ENCODE results near the gene CSTPP1.

Gene CSTPP1

DNA sequence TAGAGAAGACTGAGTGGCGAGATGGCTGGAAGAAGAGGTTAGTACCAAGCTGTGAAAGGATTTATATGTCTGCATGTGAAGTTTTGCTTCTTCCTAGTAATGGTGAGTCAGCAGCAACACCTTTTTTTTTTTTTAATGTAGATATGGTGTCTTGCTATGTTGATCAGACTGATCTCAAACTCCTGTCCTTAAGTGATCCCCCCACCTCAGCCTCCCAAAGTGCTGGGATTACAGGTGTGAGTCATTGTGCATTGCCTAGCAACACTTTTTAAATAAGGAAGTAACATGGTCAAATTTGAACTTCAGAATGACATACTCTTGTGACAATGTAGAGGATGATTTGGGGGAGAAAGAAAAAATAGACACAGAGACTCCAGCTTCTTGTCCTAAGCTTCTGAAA, 6.5 kb upstream of the CSTPP1 start:
- H3K27ac ChIP-seq = peak overlapping the region; percentile 32
- H3K27me3 ChIP-seq (replicated peaks) = no peaks in the 10 kb centered on the region
- no peak overlapping the region for H3K4me3 ChIP-seq (ENCODE audit: low read depth, low read length)
- TF ChIP-seq CTCF (IDR thresholded peaks at IDR 0.05; ENCODE audit: low read depth, low read length, missing control alignments) = no peak
- DNase-seq = peak; percentile 71
- in situ Hi-C loops (cut with HindIII; ENCODE audit: low pct_ligation_motif_present, low sequenced_read_pairs) = no loop called here
- H3K36me3 ChIP-seq (replicated peaks) = no peaks in the 10 kb centered on the region

GRCh38 chr11:46942172-46942571, 5.6 kb downstream of the CSTPP1 start:
- no peak for TF ChIP-seq CTCF (IDR thresholded peaks at IDR 0.05; ENCODE audit: low read depth, low read length, missing control alignments)
- no peak for DNase-seq
- in situ Hi-C loops (cut with HindIII; ENCODE audit: low pct_ligation_motif_present, low sequenced_read_pairs) = no loop called here
- no peak overlapping the region for H3K27ac ChIP-seq
- H3K4me3 ChIP-seq (ENCODE audit: low read depth, low read length) = no peak overlapping the region
- no peaks in the 10 kb centered on the region for H3K36me3 ChIP-seq (replicated peaks)
- H3K27me3 ChIP-seq (replicated peaks) = no peaks in the 10 kb centered on the region

DNA sequence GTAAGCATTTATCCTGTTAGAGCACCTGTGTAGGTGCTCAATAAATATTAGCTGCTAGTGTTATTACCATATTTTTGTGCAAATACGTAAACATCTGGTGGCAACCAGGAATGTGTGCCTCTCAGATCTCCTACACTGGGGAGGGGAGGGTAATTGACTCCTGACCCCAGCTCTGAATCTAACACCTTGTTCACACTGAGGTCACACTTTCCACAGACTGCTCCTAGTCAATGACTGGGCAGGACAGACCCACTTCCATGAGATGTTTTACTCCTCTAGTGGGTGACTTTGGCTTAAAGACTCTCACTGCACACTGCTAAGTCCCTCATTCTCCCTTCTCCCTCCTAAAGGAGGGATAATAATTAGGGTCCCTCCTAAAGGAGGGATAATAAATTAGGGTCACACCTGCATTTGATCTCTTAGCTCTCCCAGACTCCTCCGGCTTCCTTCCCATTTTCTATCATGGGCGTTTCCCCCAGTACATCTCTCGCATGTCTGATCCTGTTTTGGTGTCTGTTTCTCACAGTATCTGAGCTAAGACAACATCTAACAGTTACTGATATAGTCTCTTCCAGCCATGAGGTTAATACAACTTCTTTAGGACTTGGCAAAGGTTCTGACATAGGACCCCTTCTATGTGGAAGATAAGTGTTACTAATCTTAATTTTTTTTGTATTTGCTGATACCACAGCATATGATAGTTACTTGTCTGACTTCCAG, 8.0 kb downstream of the CSTPP1 start:
- no peak for TF ChIP-seq CTCF (IDR thresholded peaks at IDR 0.05; ENCODE audit: low read depth, low read length, missing control alignments)
- in situ Hi-C loops (cut with HindIII; ENCODE audit: low pct_ligation_motif_present, low sequenced_read_pairs) = no loop called here

DNA sequence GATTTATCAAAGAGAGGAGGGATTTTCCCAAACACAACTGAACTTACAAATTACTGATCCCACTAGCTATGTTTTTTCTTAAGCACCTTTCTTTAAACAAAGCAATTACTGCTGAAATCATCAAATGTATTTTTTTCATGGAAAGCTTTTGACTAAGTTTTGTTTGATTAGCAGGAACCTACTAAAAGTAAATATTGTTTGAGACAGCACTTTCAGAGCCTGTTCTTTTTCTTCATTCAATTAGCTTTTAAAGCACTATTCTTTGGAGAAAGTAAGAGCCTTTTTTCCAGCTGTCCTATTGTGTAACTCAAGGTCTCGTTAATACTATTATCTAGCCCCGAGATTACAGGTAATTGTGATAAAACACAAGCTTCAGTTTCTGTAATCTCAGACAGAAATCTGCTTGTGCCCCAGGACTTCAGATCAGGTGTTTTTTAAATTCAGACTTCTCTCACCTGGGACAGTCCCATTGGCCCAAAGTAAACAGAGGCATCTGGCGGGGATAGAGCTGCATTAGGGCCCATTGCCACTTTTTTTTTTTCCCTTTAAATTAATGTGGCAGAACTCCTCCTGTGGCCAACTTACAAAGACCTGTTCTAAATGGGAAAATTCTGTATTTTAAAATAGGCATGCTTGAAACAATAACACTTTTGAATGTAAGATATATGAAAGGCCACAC, 11.0 kb downstream of the CSTPP1 start:
- no peaks in the 10 kb centered on the region for H3K36me3 ChIP-seq (replicated peaks)
- no peak for DNase-seq
- in situ Hi-C loops (cut with HindIII; ENCODE audit: low pct_ligation_motif_present, low sequenced_read_pairs) = no loop called here
- H3K4me3 ChIP-seq (ENCODE audit: low read depth, low read length) = no peak overlapping the region
- no peak for TF ChIP-seq CTCF (IDR thresholded peaks at IDR 0.05; ENCODE audit: low read depth, low read length, missing control alignments)
- peak overlapping the region; percentile 5 for H3K27ac ChIP-seq
- no peaks in the 10 kb centered on the region for H3K27me3 ChIP-seq (replicated peaks)

More for the DNA sequence above, 8.0 kb downstream of the CSTPP1 start:
- no peaks in the 10 kb centered on the region for H3K36me3 ChIP-seq (replicated peaks)
- H3K27me3 ChIP-seq (replicated peaks) = no peaks in the 10 kb centered on the region
- no peak overlapping the region for H3K27ac ChIP-seq
- no peak for DNase-seq
- H3K4me3 ChIP-seq (ENCODE audit: low read depth, low read length) = no peak overlapping the region

- in situ Hi-C loops (cut with HindIII; ENCODE audit: low pct_ligation_motif_present, low sequenced_read_pairs) = no loop called here
- DNase-seq = peak; percentile 66
- TF ChIP-seq CTCF (IDR thresholded peaks at IDR 0.05; ENCODE audit: low read depth, low read length, missing control alignments) = no peak
- no peak overlapping the region for H3K4me3 ChIP-seq (ENCODE audit: low read depth, low read length)
- no peaks in the 10 kb centered on the region for H3K36me3 ChIP-seq (replicated peaks)
- H3K27ac ChIP-seq = peak overlapping the region; percentile 15
- no peaks in the 10 kb centered on the region for H3K27me3 ChIP-seq (replicated peaks)
Observed at GRCh38 chr11:46948378-46949131, 12.0 kb downstream of the CSTPP1 start.

All from brain microvascular endothelial cell (primary cell).